ENCODE data around the gene NUBPL.
"Not testable (repeated sequence)": the region's sequence is repeated elsewhere in the genome, so short reads cannot be mapped to it uniquely, and the experiment has no call there.

The NUBPL gene

GRCh38 chr14:31678421-31679249 is 117.4 kb downstream of the NUBPL start:
- no peak for DNase-seq

- DNase-seq = no peak
These were observed 121.6 kb downstream of the NUBPL start for GRCh38 chr14:31682768-31683167.

GRCh38 chr14:31687726-31688125 is 126.5 kb downstream of the NUBPL start:
- no peak for DNase-seq

GRCh38 chr14:31690056-31690455 is 128.9 kb downstream of the NUBPL start:
- no peak for DNase-seq

GRCh38 chr14:31692376-31692781 is 131.2 kb downstream of the NUBPL start:
- no peak for DNase-seq

GRCh38 chr14:31696378-31696777 is 135.2 kb downstream of the NUBPL start:
- no peak for DNase-seq

- no peak for DNase-seq
These were observed 138.6 kb downstream of the NUBPL start for GRCh38 chr14:31699809-31700208.

- DNase-seq = no peak
These were observed 139.3 kb downstream of the NUBPL start for GRCh38 chr14:31700282-31701074.

GRCh38 chr14:31702130-31702529 is 140.9 kb downstream of the NUBPL start:
- no peak for DNase-seq

GRCh38 chr14:31703056-31703455 is 141.9 kb downstream of the NUBPL start:
- no peak for DNase-seq

- no peak for DNase-seq
These were observed 144.5 kb downstream of the NUBPL start for GRCh38 chr14:31705731-31706130.

- DNase-seq = not testable (repeated sequence)
These were observed 147.5 kb downstream of the NUBPL start for GRCh38 chr14:31708661-31709060.

GRCh38 chr14:31712244-31713127 is 151.3 kb downstream of the NUBPL start:
- no peak for DNase-seq

- DNase-seq = no peak
These were observed 155.0 kb downstream of the NUBPL start for GRCh38 chr14:31716208-31716607.

- no peak for DNase-seq
These were observed 156.3 kb downstream of the NUBPL start for GRCh38 chr14:31717294-31718085.

- DNase-seq = no peak
These were observed 157.4 kb downstream of the NUBPL start for GRCh38 chr14:31718585-31718984.

- DNase-seq = no peak
These were observed 157.8 kb downstream of the NUBPL start for GRCh38 chr14:31718985-31719384.

- no peak for DNase-seq
These were observed 165.1 kb downstream of the NUBPL start for GRCh38 chr14:31726337-31726736.

- DNase-seq = no peak
These were observed 166.6 kb downstream of the NUBPL start for GRCh38 chr14:31727797-31728196.

- no peak for DNase-seq
These were observed 179.5 kb downstream of the NUBPL start for GRCh38 chr14:31740688-31741087.

GRCh38 chr14:31745741-31746140 is 184.5 kb downstream of the NUBPL start:
- DNase-seq = no peak

GRCh38 chr14:31746326-31746725 is 185.1 kb downstream of the NUBPL start:
- DNase-seq = no peak
